Mesendoderm (in vitro differentiated cells): Measurements from ENCODE around the gene SLC5A11.

ENCODE experiments used
- DNase-seq: peaks from one replicate; pipeline ENCODE4 v3.0.0; 2013
- H2AK5ac ChIP-seq: 2 replicates; pipeline ENCODE4 v1.6.1; 2013; ENCODE audit warnings: low read length, inconsistent platforms
- H2BK120ac ChIP-seq: 2 replicates; pipeline ENCODE4 v1.6.1; 2013; ENCODE audit warnings: low read depth, mild to moderate bottlenecking, low read length, moderate library complexity, mixed read lengths
- H2BK15ac ChIP-seq: replicated peaks from 2 replicates; pipeline ENCODE4 v1.6.1; 2013; ENCODE audit warnings: low read depth, mild to moderate bottlenecking, moderate library complexity
- H2BK5ac ChIP-seq: 2 replicates; pipeline ENCODE4 v1.6.1; 2013; ENCODE audit warnings: low read length, inconsistent platforms
- H3K18ac ChIP-seq: 2 replicates; pipeline ENCODE4 v1.6.1; 2013; ENCODE audit warnings: mild to moderate bottlenecking, low read length, mixed read lengths
- H3K23ac ChIP-seq: one replicate; pipeline ENCODE4 v1.6.1; 2013; ENCODE audit warnings: low read length
- H3K27ac ChIP-seq: 2 replicates; pipeline ENCODE4 v1.5.1; 2013; ENCODE audit warnings: low read depth, mild to moderate bottlenecking, inconsistent platforms, low read length, moderate library complexity
- H3K27me3 ChIP-seq: 2 replicates; pipeline ENCODE4 v1.6.1; 2013; ENCODE audit warnings: low read length, control low read depth, mild to moderate bottlenecking, inconsistent platforms; ENCODE audit not compliant: insufficient read depth, poor library complexity
- H3K36me3 ChIP-seq: 2 replicates; pipeline ENCODE4 v1.6.1; 2013; ENCODE audit warnings: low read length, inconsistent platforms; ENCODE audit not compliant: control insufficient read depth, insufficient read depth
- H3K4ac ChIP-seq: one replicate; pipeline ENCODE4 v1.6.1; 2013; ENCODE audit warnings: low read depth, mild to moderate bottlenecking, low read length, moderate library complexity
- H3K4me1 ChIP-seq: 2 replicates; pipeline ENCODE4 v1.6.1; 2013; ENCODE audit warnings: low read depth, low read length, inconsistent platforms; ENCODE audit not compliant: control insufficient read depth
- H3K4me2 ChIP-seq: 2 replicates; pipeline ENCODE4 v1.6.1; 2013; ENCODE audit warnings: low read length
- H3K4me3 ChIP-seq: 2 replicates; pipeline ENCODE4 v1.5.1; 2013; ENCODE audit warnings: mild to moderate bottlenecking, low read length
- H3K56ac ChIP-seq: one replicate; pipeline ENCODE4 v1.6.1; 2013; ENCODE audit warnings: low read length
- H3K79me1 ChIP-seq: 2 replicates; pipeline ENCODE4 v1.6.1; 2013; ENCODE audit warnings: low read length, inconsistent platforms
- H3K79me2 ChIP-seq: 2 replicates; pipeline ENCODE4 v1.6.1; 2013; ENCODE audit warnings: mild to moderate bottlenecking, low read length; ENCODE audit not compliant: control insufficient read depth, insufficient read depth
- H3K9ac ChIP-seq: 2 replicates; pipeline ENCODE4 v1.6.1; 2013; ENCODE audit warnings: low read length, inconsistent platforms
- H4K5ac ChIP-seq: one replicate; pipeline ENCODE4 v1.6.1; 2013; ENCODE audit warnings: low read length
- H4K8ac ChIP-seq: one replicate; pipeline ENCODE4 v1.6.1; 2013; ENCODE audit warnings: low read depth, mild to moderate bottlenecking, control low read depth, low read length, moderate library complexity
- WGBS: extraction: QIAGEN DNeasy Blood & Tissue Kit; methylation state at CpG from one replicate; pipeline ENCODE4 v1.1.7; 2013; ENCODE audit warnings: low lambda C conversion rate, missing lambda C conversion rate; ENCODE audit not compliant: insufficient coverage; ENCODE audit errors: extremely low coverage; 5-methylcytosine and 5-hydroxymethylcytosine counted together

SLC5A11 gene

DNA sequence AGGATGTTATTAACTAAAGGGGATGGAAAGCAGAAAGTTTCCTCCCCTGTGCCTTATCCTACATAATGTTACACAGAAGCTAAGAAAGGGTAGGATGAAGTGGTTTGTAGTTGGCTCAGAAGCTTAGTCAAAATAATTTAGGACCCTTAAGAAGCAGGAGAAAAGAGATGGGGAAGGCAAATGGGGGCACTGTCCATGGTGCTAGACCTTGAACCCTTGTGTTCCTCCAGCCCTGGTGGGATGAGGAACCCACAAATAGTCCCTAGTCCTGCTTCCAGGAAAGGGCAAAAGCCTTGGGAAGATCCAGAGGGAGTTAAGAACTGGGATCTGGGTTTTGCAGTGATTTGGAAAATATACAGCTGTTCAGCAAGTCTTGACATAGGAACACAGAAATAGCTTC is 54.5 kb downstream of the SLC5A11 start:
- DNase-seq = no peak
- no peak overlapping the region for H3K18ac ChIP-seq
- no peak overlapping the region for H3K9ac ChIP-seq

GRCh38 chr16:24906199-24906808 is 60.5 kb downstream of the SLC5A11 start:
- no CpG with 5 or more reads among the region's 14 CpGs for WGBS

More for the DNA sequence above, 54.5 kb downstream of the SLC5A11 start:
- no peak overlapping the region for H3K4me2 ChIP-seq
- H3K27me3 ChIP-seq = no peaks in the 10 kb centered on the region
- no peaks in the 10 kb centered on the region for H3K79me1 ChIP-seq
- H2BK5ac ChIP-seq = no peak overlapping the region
- H4K8ac ChIP-seq = no peak overlapping the region
- no peaks in the 10 kb centered on the region for H3K4me1 ChIP-seq
- no peaks in the 10 kb centered on the region for H3K36me3 ChIP-seq
- no peaks in the 10 kb centered on the region for H3K79me2 ChIP-seq
- H3K27ac ChIP-seq = no peak overlapping the region
- no peak overlapping the region for H3K56ac ChIP-seq
- no peak overlapping the region for H2BK15ac ChIP-seq
- no peak overlapping the region for H3K23ac ChIP-seq
- no peak overlapping the region for H3K4me3 ChIP-seq
- no peak overlapping the region for H3K4ac ChIP-seq
- no peak overlapping the region for H4K5ac ChIP-seq
- no peak overlapping the region for H2AK5ac ChIP-seq
- H2BK120ac ChIP-seq = no peak overlapping the region

GRCh38 chr16:24906901-24907300 is 61.1 kb downstream of the SLC5A11 start:
- H3K36me3 ChIP-seq = no peaks in the 10 kb centered on the region
- no peak overlapping the region for H3K9ac ChIP-seq
- H3K23ac ChIP-seq = no peak overlapping the region
- H3K27me3 ChIP-seq = no peaks in the 10 kb centered on the region
- no peak overlapping the region for H3K18ac ChIP-seq
- DNase-seq = no peak
- H2BK15ac ChIP-seq = no peak overlapping the region
- H3K4me2 ChIP-seq = no peak overlapping the region
- H4K8ac ChIP-seq = no peak overlapping the region
- no CpG with 5 or more reads among the region's 10 CpGs for WGBS
- H2BK120ac ChIP-seq = no peak overlapping the region
- no peak overlapping the region for H2BK5ac ChIP-seq
- H3K4me3 ChIP-seq = no peak overlapping the region
- no peaks in the 10 kb centered on the region for H3K4me1 ChIP-seq
- no peak overlapping the region for H3K4ac ChIP-seq
- no peak overlapping the region for H4K5ac ChIP-seq
- H3K79me2 ChIP-seq = no peaks in the 10 kb centered on the region
- H3K79me1 ChIP-seq = no peaks in the 10 kb centered on the region
- no peak overlapping the region for H3K27ac ChIP-seq
- no peak overlapping the region for H3K56ac ChIP-seq
- H2AK5ac ChIP-seq = no peak overlapping the region

More at GRCh38 chr16:24906199-24906808, 60.5 kb downstream of the SLC5A11 start:
- no peak overlapping the region for H3K4me3 ChIP-seq
- H3K23ac ChIP-seq = no peak overlapping the region
- no peak overlapping the region for H2BK5ac ChIP-seq
- no peaks in the 10 kb centered on the region for H3K4me1 ChIP-seq
- H3K56ac ChIP-seq = no peak overlapping the region
- H4K8ac ChIP-seq = no peak overlapping the region
- no peaks in the 10 kb centered on the region for H3K27me3 ChIP-seq
- H4K5ac ChIP-seq = no peak overlapping the region
- H3K79me2 ChIP-seq = no peaks in the 10 kb centered on the region
- no peak overlapping the region for H3K4ac ChIP-seq
- no peak overlapping the region for H2AK5ac ChIP-seq
- no peak overlapping the region for H3K9ac ChIP-seq
- no peak overlapping the region for H3K27ac ChIP-seq
- no peak overlapping the region for H2BK15ac ChIP-seq
- no peak for DNase-seq
- no peaks in the 10 kb centered on the region for H3K36me3 ChIP-seq
- H3K4me2 ChIP-seq = no peak overlapping the region
- H2BK120ac ChIP-seq = no peak overlapping the region
- no peak overlapping the region for H3K18ac ChIP-seq
- no peaks in the 10 kb centered on the region for H3K79me1 ChIP-seq

DNA sequence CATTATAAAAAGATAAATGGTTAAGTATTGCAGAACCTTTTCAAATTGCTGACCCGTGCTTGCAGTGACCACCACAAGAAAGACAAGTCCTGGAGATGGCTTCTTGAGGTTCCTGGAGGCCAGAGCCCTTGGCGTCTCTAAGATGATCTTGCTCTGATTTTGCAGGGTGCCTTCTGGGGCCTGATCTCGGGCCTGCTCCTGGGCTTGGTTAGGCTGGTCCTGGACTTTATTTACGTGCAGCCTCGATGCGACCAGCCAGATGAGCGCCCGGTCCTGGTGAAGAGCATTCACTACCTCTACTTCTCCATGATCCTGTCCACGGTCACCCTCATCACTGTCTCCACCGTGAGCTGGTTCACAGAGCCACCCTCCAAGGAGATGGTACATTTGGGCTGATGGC is 63.0 kb downstream of the SLC5A11 start:
- no peak overlapping the region for H3K23ac ChIP-seq
- no peaks in the 10 kb centered on the region for H3K27me3 ChIP-seq
- no peaks in the 10 kb centered on the region for H3K4me1 ChIP-seq
- H3K27ac ChIP-seq = no peak overlapping the region
- H2AK5ac ChIP-seq = no peak overlapping the region
- no peak overlapping the region for H2BK120ac ChIP-seq
- no peak overlapping the region for H3K18ac ChIP-seq
- H2BK5ac ChIP-seq = no peak overlapping the region
- H3K4ac ChIP-seq = no peak overlapping the region
- H4K8ac ChIP-seq = no peak overlapping the region
- no peak overlapping the region for H3K56ac ChIP-seq
- no peak overlapping the region for H3K4me2 ChIP-seq
- no peaks in the 10 kb centered on the region for H3K36me3 ChIP-seq
- no peak overlapping the region for H4K5ac ChIP-seq
- no peak overlapping the region for H2BK15ac ChIP-seq
- whole genome bisulfite sequencing = no CpG with 5 or more reads among the region's 10 CpGs
- no peak for DNase-seq
- H3K79me2 ChIP-seq = no peaks in the 10 kb centered on the region
- H3K79me1 ChIP-seq = no peaks in the 10 kb centered on the region
- no peak overlapping the region for H3K4me3 ChIP-seq
- no peak overlapping the region for H3K9ac ChIP-seq

GRCh38 chr16:24909856-24910255 is 64.1 kb downstream of the SLC5A11 start:
- no CpG with 5 or more reads among the region's 5 CpGs for WGBS
- no peak overlapping the region for H2BK120ac ChIP-seq

GRCh38 chr16:24915019-24915418 is 69.3 kb downstream of the SLC5A11 start:
- WGBS = no CpG with 5 or more reads among the region's 2 CpGs
- H3K36me3 ChIP-seq = no peaks in the 10 kb centered on the region
- H3K4me1 ChIP-seq = no peaks in the 10 kb centered on the region
- no peaks in the 10 kb centered on the region for H3K79me1 ChIP-seq
- no peak overlapping the region for H3K18ac ChIP-seq
- H2AK5ac ChIP-seq = no peak overlapping the region
- H3K4me2 ChIP-seq = no peak overlapping the region
- H3K9ac ChIP-seq = no peak overlapping the region
- no peak overlapping the region for H2BK5ac ChIP-seq
- no peaks in the 10 kb centered on the region for H3K79me2 ChIP-seq
- no peak overlapping the region for H2BK15ac ChIP-seq
- H3K4ac ChIP-seq = no peak overlapping the region
- no peak overlapping the region for H2BK120ac ChIP-seq
- H3K23ac ChIP-seq = no peak overlapping the region
- no peak overlapping the region for H3K56ac ChIP-seq
- H3K4me3 ChIP-seq = no peak overlapping the region
- no peaks in the 10 kb centered on the region for H3K27me3 ChIP-seq
- no peak for DNase-seq
- H3K27ac ChIP-seq = no peak overlapping the region
- no peak overlapping the region for H4K5ac ChIP-seq
- H4K8ac ChIP-seq = no peak overlapping the region

More at GRCh38 chr16:24909856-24910255, 64.1 kb downstream of the SLC5A11 start:
- Histone ChIP-seq H3K4me3 (no peak overlapping the region), H3K79me2 (no peaks in the 10 kb centered on the region), H4K5ac (no peak overlapping the region), H3K9ac (no peak overlapping the region), H3K27ac (no peak overlapping the region), H3K4me1 (no peaks in the 10 kb centered on the region), H3K56ac (no peak overlapping the region), H3K79me1 (no peaks in the 10 kb centered on the region), H3K23ac (no peak overlapping the region), H2BK5ac (no peak overlapping the region), H3K36me3 (no peaks in the 10 kb centered on the region), H3K4ac (no peak overlapping the region), H3K27me3 (no peaks in the 10 kb centered on the region), H3K18ac (no peak overlapping the region), H4K8ac (no peak overlapping the region), H2BK15ac (no peak overlapping the region), H2AK5ac (no peak overlapping the region), H3K4me2 (no peak overlapping the region)
- DNase-seq = no peak
